K562 (cell line): ENCODE results near the gene NEK5. TPM values are rescaled to one million over a fixed set of nuclear protein-coding genes. Genes with fewer than 3 reads are reported as not detected.

ENCODE experiments used
- ARID3A ChIP-seq: IDR thresholded peaks from 2 replicates; pipeline ENCODE4 v1.6.1; 2012; ENCODE audit warnings: low read depth, low read length, improper control_type of control experiment, borderline replicate concordance
- CREB1 ChIP-seq, 2 experiments: sonication (generic) in 1 of 2; formaldehyde crosslinking in 1 of 2; IDR thresholded peaks; 2 replicates each; pipeline versions ENCODE4 v1.6.1 to v1.8.0; 2012 to 2022; ENCODE audit warnings: inconsistent platforms in 1 of 2, mild to moderate bottlenecking in 1 of 2, missing genetic modification reagents in 1 of 2, moderate library complexity in 1 of 2
- HNRNPUL1 ChIP-seq: fragments of 200-400 bp; formaldehyde crosslinking; IDR thresholded peaks from 2 replicates; pipeline ENCODE4 v1.6.1; 2017; ENCODE audit warnings: low read length
- POLR2AphosphoS5 ChIP-seq: IDR thresholded peaks from 2 replicates; pipeline ENCODE4 v1.6.1; 2011; ENCODE audit warnings: mild to moderate bottlenecking, low read depth, low read length, moderate library complexity; ENCODE audit not compliant: control insufficient read depth, insufficient read depth
- TCF3 ChIP-seq: sonication (generic); formaldehyde crosslinking; IDR thresholded peaks from 2 replicates; pipeline ENCODE4 v1.4.0; 2020; ENCODE audit warnings: mild to moderate bottlenecking, missing genetic modification reagents
- ZC3H11A ChIP-seq: IDR thresholded peaks from 2 replicates; pipeline ENCODE4 v1.6.1; 2012; ENCODE audit warnings: low read depth, low read length, improper control_type of control experiment
- ZNF318 ChIP-seq, 2 experiments: fragments of 450-650 bp; IDR thresholded peaks; 2 replicates each; pipeline ENCODE4 v1.6.1; 2016; ENCODE audit warnings: mild to moderate bottlenecking in 2 of 2, borderline replicate concordance in 1 of 2, low read depth in 1 of 2, moderate library complexity in 1 of 2
- ZNF764 ChIP-seq: fragments of 250-450 bp; sonication (Bioruptor Pico); IDR thresholded peaks from 2 replicates; pipeline ENCODE4 v1.4.0; 2020; ENCODE audit warnings: low read depth, mild to moderate bottlenecking, moderate library complexity
- polyA plus RNA-seq, 8 experiments: library from polyadenylated mRNA; depleted of rRNA in 4 of 8; stranded (reverse) in 5 of 8; unstranded in 3 of 8; fragments of >200 nt; fragmentation: Nextera tagmentation in 2 of 8; fragmentation: Illumina TruSeq in 1 of 8; extraction: Ambion mirVana in 2 of 8; extraction: Trizol in 1 of 8; gene quantifications; 2 replicates each; pipeline versions ENCODE4 v1.2.1 to v1.2.3, GENCODE V29; 2011 to 2014; ENCODE audit warnings: inconsistent platforms in 1 of 8, missing spikeins in 1 of 8
- total RNA-seq, 7 experiments: library from RNA; depleted of rRNA in 6 of 7; stranded (reverse); fragments of >200 nt in 6 of 7; fragmentation: Illumina TruSeq in 2 of 7; extraction: Trizol in 2 of 7; gene quantifications; 2 replicates each; pipeline versions ENCODE4 v1.2.1 to v1.2.3, GENCODE V29; 2011 to 2021; ENCODE audit warnings: low replicate concordance in 1 of 7

Gene NEK5
- total and polyA plus RNA-seq, 9 of the 15 experiments (the other 6 are each of a cell fraction or from before 2014, with no cell fraction given), result 0.09 to 0.44 (median 0.33) TPM

GRCh38 chr13:52022356-52022755 is 106.5 kb downstream of the NEK5 start (continued):
- TF ChIP-seq CREB1 (IDR thresholded peaks at IDR 0.05) (no peak), CREB1 (CRISPR knock-in tag; IDR thresholded peaks at IDR 0.05) (no peak), POLR2AphosphoS5 (peak; percentile 51; the same call in 1 of the 2 replicates), TCF3 (CRISPR knock-in tag) (peak; percentile 82), ARID3A (no peak), ZC3H11A (no peak), ZNF318 (IDR thresholded peaks at IDR 0.05; ENCODE audit: borderline replicate concordance in 1 of 2, low read depth in 1 of 2) (no peak), ZNF764 (CRISPR knock-in tag) (no peak), HNRNPUL1 (no peak)
